Measurements from ENCODE around the gene TRAK1.
"Not testable (repeated sequence)": the region's sequence is repeated elsewhere in the genome, so short reads cannot be mapped to it uniquely, and the experiment has no call there.

Gene TRAK1

DNA sequence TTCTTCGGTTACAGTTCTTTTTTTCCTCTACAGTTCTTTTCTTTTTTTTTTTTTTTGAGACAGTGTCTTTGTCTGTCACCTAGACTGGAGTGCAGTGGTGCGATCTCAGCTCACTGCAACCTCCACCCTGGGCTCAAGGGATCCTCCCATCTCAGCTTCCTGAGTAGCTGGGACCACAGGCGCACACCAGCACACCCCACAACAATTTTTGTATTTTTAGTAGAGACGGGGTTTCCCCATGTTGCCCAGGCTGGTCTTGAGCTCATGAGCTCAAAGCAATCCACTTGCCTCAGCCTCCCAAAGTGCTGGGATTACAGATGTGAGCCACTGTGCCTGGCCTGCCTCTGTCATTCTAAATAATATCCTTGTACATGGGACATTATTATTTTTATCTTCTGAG lies 42.6 kb upstream of the TRAK1 start:
- H3K79me1 ChIP-seq (ENCODE audit: low read length); H3K9ac ChIP-seq (ENCODE audit: low read length); H3K79me2 ChIP-seq (ENCODE audit: control insufficient read depth, insufficient read depth, low read length, poor library complexity); H3K36me3 ChIP-seq (ENCODE audit: control insufficient read depth in 1 of 2, insufficient read depth in 2 of 2, low read length in 2 of 2); H3K14ac ChIP-seq (ENCODE audit: low read length); H3K27me3 ChIP-seq (ENCODE audit: insufficient read depth, low read length); DNase-seq; H4K8ac ChIP-seq (ENCODE audit: low read depth, low read length); H3K23ac ChIP-seq (ENCODE audit: low read length); H2BK12ac ChIP-seq (ENCODE audit: low read length); H2AK5ac ChIP-seq (ENCODE audit: low read length); H3K4me3 ChIP-seq (ENCODE audit: low read depth, low read length); H3K27ac ChIP-seq (ENCODE audit: low read depth, low read length); H4K91ac ChIP-seq (ENCODE audit: low read depth, low read length); H4K12ac ChIP-seq (ENCODE audit: low read depth, low read length); H2BK5ac ChIP-seq (ENCODE audit: low read depth, low read length, poor library complexity); H3K18ac ChIP-seq (ENCODE audit: low read length); H2AFZ ChIP-seq (ENCODE audit: insufficient read depth, low read length, poor library complexity); H3K9me3 ChIP-seq (ENCODE audit: insufficient read depth, low read depth, low read length); H3K4me2 ChIP-seq (ENCODE audit: low read length); H2BK120ac ChIP-seq (ENCODE audit: insufficient read depth, low read length, poor library complexity); H3K4ac ChIP-seq (ENCODE audit: low read depth, low read length): not testable (repeated sequence)
- WGBS (ENCODE audit: extremely low coverage, insufficient coverage, insufficient read length) = no CpG with 5 or more reads among the region's 4 CpGs
- H3K4me1 ChIP-seq (ENCODE audit: control insufficient read depth in 1 of 2, insufficient read depth in 2 of 2, low read length in 2 of 2) = peaks cover 17 to 26% of the 10 kb centered on the region in 2 experiments

DNA sequence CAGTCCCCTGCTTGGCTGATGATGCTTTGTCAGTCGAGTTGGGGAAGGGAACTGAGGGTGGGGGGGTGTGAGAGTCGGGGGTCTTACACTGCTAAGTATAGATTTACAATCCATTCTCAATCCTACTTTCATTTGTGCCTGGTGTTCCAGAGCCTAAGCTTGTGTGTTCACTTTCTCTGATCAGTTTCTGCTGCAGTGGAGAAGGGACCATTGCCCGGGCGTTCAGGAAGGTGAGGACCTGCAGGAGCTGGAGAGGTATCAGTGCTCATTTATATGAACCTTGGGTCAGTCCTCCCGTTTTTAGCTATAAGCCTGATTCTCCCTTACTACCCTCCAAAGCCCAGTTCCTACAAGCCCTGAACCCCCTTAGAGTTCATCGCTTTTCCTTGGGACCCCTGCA lies 41.0 kb upstream of the TRAK1 start:
- Histone ChIP-seq H4K12ac (ENCODE audit: low read depth, low read length) (no peak overlapping the region), H2BK12ac (ENCODE audit: low read length) (no peak overlapping the region), H3K36me3 (ENCODE audit: control insufficient read depth in 1 of 2, insufficient read depth in 2 of 2, low read length in 2 of 2) (no peaks in the 10 kb centered on the region)

DNA sequence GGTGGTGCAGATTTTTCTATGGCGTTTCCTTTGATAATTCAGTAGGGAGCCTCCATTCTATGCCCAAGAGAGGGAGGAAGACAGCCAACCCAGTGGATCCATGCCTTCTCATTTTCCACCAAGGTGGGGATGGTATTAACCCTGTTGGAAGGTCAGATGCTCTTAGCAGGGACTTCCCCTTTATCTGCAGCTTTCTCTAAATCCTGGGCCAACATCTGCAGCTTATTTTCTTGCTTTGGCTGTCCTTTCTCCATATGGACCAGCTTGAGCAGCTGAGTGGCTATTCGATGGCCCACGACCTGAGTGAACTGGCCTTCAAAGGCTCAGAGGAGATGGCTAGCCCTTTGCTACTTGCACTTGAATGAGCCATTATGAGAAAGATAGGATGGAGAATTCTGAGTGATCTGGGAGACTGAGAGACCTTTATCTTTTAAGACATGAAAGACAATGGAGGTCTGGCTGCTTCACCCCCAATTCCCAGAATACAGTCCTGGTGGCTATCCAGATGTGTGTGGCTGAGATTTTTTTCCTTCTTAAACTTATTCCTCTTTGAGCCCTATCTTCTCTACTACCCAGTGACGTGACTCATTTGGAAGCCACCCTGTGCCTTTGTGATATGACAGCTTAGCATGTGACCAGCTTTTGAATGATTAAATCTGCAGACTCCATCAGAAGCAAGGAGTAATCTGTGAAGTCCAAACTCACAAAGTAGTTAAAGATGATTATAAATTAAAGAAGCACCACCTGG lies 39.6 kb upstream of the TRAK1 start:
- H2AK5ac ChIP-seq (ENCODE audit: low read length) = no peak overlapping the region
- H3K18ac ChIP-seq (ENCODE audit: low read length) = no peak overlapping the region
- no peak overlapping the region for H4K8ac ChIP-seq (ENCODE audit: low read depth, low read length)
- no peaks in the 10 kb centered on the region for H3K9me3 ChIP-seq (ENCODE audit: insufficient read depth, low read depth, low read length)
- WGBS (ENCODE audit: extremely low coverage, insufficient coverage, insufficient read length) = no CpG with 5 or more reads among the region's 4 CpGs
- H2BK120ac ChIP-seq (ENCODE audit: insufficient read depth, low read length, poor library complexity) = no peak overlapping the region
- no peak overlapping the region for H3K4me2 ChIP-seq (ENCODE audit: low read length)
- DNase-seq = peak in 1 of 2 donors; percentile 47
- H4K91ac ChIP-seq (ENCODE audit: low read depth, low read length) = no peak overlapping the region
- H3K36me3 ChIP-seq (ENCODE audit: control insufficient read depth in 1 of 2, insufficient read depth in 2 of 2, low read length in 2 of 2) = peaks cover 0 to 1% of the 10 kb centered on the region in 2 experiments
- no peaks in the 10 kb centered on the region for H3K27me3 ChIP-seq (ENCODE audit: insufficient read depth, low read length)
- H4K12ac ChIP-seq (ENCODE audit: low read depth, low read length) = no peak overlapping the region
- no peak overlapping the region for H3K14ac ChIP-seq (ENCODE audit: low read length)
- H2AFZ ChIP-seq (ENCODE audit: insufficient read depth, low read length, poor library complexity) = no peak overlapping the region
- peaks cover 11 to 21% of the 10 kb centered on the region in 2 experiments for H3K4me1 ChIP-seq (ENCODE audit: control insufficient read depth in 1 of 2, insufficient read depth in 2 of 2, low read length in 2 of 2)
- no peak overlapping the region for H3K9ac ChIP-seq (ENCODE audit: low read length)
- no peak overlapping the region for H3K23ac ChIP-seq (ENCODE audit: low read length)
- no peak overlapping the region for H3K4ac ChIP-seq (ENCODE audit: low read depth, low read length)
- H2BK12ac ChIP-seq (ENCODE audit: low read length) = no peak overlapping the region
- H3K79me2 ChIP-seq (ENCODE audit: control insufficient read depth, insufficient read depth, low read length, poor library complexity) = peaks cover 3% of the 10 kb centered on the region
- peaks cover 4% of the 10 kb centered on the region for H3K79me1 ChIP-seq (ENCODE audit: low read length)
- H3K27ac ChIP-seq (ENCODE audit: low read depth, low read length) = no peak overlapping the region
- H2BK5ac ChIP-seq (ENCODE audit: low read depth, low read length, poor library complexity) = no peak overlapping the region
- no peak overlapping the region for H3K4me3 ChIP-seq (ENCODE audit: low read depth, low read length)

More for the DNA sequence above, 41.0 kb upstream of the TRAK1 start:
- Histone ChIP-seq H3K14ac (ENCODE audit: low read length) (no peak overlapping the region), H2AK5ac (ENCODE audit: low read length) (no peak overlapping the region), H2BK120ac (ENCODE audit: insufficient read depth, low read length, poor library complexity) (no peak overlapping the region), H4K8ac (ENCODE audit: low read depth, low read length) (no peak overlapping the region), H3K27ac (ENCODE audit: low read depth, low read length) (no peak overlapping the region), H3K18ac (ENCODE audit: low read length) (no peak overlapping the region), H3K79me2 (ENCODE audit: control insufficient read depth, insufficient read depth, low read length, poor library complexity) (peaks cover 3% of the 10 kb centered on the region), H2BK5ac (ENCODE audit: low read depth, low read length, poor library complexity) (no peak overlapping the region), H3K4me2 (ENCODE audit: low read length) (no peak overlapping the region), H3K9ac (ENCODE audit: low read length) (no peak overlapping the region), H3K27me3 (ENCODE audit: insufficient read depth, low read length) (no peaks in the 10 kb centered on the region), H3K23ac (ENCODE audit: low read length) (no peak overlapping the region), H3K4ac (ENCODE audit: low read depth, low read length) (peak overlapping the region; percentile 43), H3K79me1 (ENCODE audit: low read length) (peaks cover 6% of the 10 kb centered on the region), H3K4me1 (ENCODE audit: control insufficient read depth in 1 of 2, insufficient read depth in 2 of 2, low read length in 2 of 2) (peaks cover 16 to 22% of the 10 kb centered on the region in 2 experiments), H3K9me3 (ENCODE audit: insufficient read depth, low read depth, low read length) (no peaks in the 10 kb centered on the region), H4K91ac (ENCODE audit: low read depth, low read length) (no peak overlapping the region), H3K4me3 (ENCODE audit: low read depth, low read length) (no peak overlapping the region), H2AFZ (ENCODE audit: insufficient read depth, low read length, poor library complexity) (no peak overlapping the region)
- no peak for DNase-seq
- WGBS (ENCODE audit: extremely low coverage, insufficient coverage, insufficient read length) = no CpG with 5 or more reads among the region's 6 CpGs

DNA sequence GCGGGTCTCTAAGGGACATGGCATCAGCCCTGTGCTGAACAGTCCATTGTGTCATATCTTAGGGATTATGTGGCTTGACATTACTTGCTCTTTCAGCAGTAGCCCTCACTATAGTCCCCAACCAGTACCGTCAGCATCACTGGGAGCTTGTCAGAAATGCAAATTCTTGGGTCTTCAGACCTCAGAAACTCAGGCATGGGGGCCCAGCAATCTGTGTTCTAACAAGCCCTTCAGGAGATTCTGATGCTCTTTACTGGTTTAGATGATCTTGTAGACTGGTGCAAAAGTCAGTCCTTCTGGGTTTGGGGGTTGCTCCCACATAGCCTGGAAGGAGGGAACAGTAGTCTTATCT lies 39.0 kb upstream of the TRAK1 start:
- Histone ChIP-seq H3K4ac (ENCODE audit: low read depth, low read length) (no peak overlapping the region), H2BK5ac (ENCODE audit: low read depth, low read length, poor library complexity) (no peak overlapping the region), H3K18ac (ENCODE audit: low read length) (no peak overlapping the region), H3K23ac (ENCODE audit: low read length) (no peak overlapping the region), H4K8ac (ENCODE audit: low read depth, low read length) (no peak overlapping the region), H3K36me3 (ENCODE audit: control insufficient read depth in 1 of 2, insufficient read depth in 2 of 2, low read length in 2 of 2) (peaks cover 0 to 1% of the 10 kb centered on the region in 2 experiments), H4K91ac (ENCODE audit: low read depth, low read length) (no peak overlapping the region), H2BK120ac (ENCODE audit: insufficient read depth, low read length, poor library complexity) (no peak overlapping the region), H3K4me3 (ENCODE audit: low read depth, low read length) (no peak overlapping the region), H2AFZ (ENCODE audit: insufficient read depth, low read length, poor library complexity) (no peak overlapping the region), H2BK12ac (ENCODE audit: low read length) (no peak overlapping the region), H3K79me2 (ENCODE audit: control insufficient read depth, insufficient read depth, low read length, poor library complexity) (peaks cover 3% of the 10 kb centered on the region), H3K9ac (ENCODE audit: low read length) (no peak overlapping the region), H2AK5ac (ENCODE audit: low read length) (no peak overlapping the region), H3K9me3 (ENCODE audit: insufficient read depth, low read depth, low read length) (no peaks in the 10 kb centered on the region), H3K4me1 (ENCODE audit: control insufficient read depth in 1 of 2, insufficient read depth in 2 of 2, low read length in 2 of 2) (peaks cover 11 to 21% of the 10 kb centered on the region in 2 experiments), H3K4me2 (ENCODE audit: low read length) (no peak overlapping the region), H3K14ac (ENCODE audit: low read length) (no peak overlapping the region), H4K12ac (ENCODE audit: low read depth, low read length) (no peak overlapping the region), H3K79me1 (ENCODE audit: low read length) (peaks cover 4% of the 10 kb centered on the region), H3K27me3 (ENCODE audit: insufficient read depth, low read length) (no peaks in the 10 kb centered on the region), H3K27ac (ENCODE audit: low read depth, low read length) (no peak overlapping the region)
- WGBS (ENCODE audit: extremely low coverage, insufficient coverage, insufficient read length) = no CpG with 5 or more reads among the region's 2 CpGs
- no peak for DNase-seq

Measured in trophoblast cell (in vitro differentiated cells and primary cell).